NB4 (cell line): ENCODE results near the gene ARHGEF10L.

Source experiments
- DNase-seq: peaks from one replicate; pipeline ENCODE4 v3.0.0; 2010; ENCODE audit warnings: low read depth
- H3K4me3 ChIP-seq: one replicate; pipeline ENCODE4 v1.5.1; 2011; ENCODE audit warnings: mild to moderate bottlenecking, low read depth, low read length, moderate library complexity
- MAX ChIP-seq: IDR thresholded peaks from 2 replicates; pipeline ENCODE4 v1.6.1; 2011; ENCODE audit warnings: low read depth, low read length
- MYC ChIP-seq: IDR thresholded peaks from 2 replicates; pipeline ENCODE4 v1.6.1; 2011; ENCODE audit warnings: low read depth, low read length
- POLR2A ChIP-seq: IDR thresholded peaks from 2 replicates; pipeline ENCODE4 v1.6.1; 2011; ENCODE audit warnings: mild to moderate bottlenecking; ENCODE audit not compliant: insufficient read length; ENCODE audit errors: extremely low read depth
- TF ChIP-seq, protein P1 (sequence below): IDR thresholded peaks from one replicate; pipeline ENCODE4 v1.5.1; 2012; ENCODE audit warnings: low read depth, low read length

ARHGEF10L gene

DNA sequence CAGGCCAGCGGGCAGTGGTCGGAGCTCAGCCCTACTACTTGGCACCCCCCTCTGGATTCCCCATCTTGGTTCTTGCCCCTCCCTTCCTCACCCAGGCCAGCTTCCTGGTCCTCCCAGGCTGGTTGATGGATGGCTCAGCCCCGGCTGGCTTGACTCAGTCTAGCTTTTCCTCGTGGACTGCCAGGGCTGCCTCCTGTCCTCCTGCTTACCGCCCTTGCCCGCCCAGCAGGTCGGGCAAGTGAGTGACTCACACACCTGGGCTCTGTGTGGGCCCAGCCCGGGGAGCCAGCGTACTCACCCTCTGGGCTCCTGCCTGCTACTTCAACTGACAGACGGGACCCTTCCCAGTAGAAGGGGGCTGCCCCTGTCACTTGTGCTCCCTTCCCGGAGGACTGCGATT is 19.5 kb upstream of the ARHGEF10L start:
- TF ChIP-seq POLR2A, result no peak
- TF ChIP-seq, protein P1, sequence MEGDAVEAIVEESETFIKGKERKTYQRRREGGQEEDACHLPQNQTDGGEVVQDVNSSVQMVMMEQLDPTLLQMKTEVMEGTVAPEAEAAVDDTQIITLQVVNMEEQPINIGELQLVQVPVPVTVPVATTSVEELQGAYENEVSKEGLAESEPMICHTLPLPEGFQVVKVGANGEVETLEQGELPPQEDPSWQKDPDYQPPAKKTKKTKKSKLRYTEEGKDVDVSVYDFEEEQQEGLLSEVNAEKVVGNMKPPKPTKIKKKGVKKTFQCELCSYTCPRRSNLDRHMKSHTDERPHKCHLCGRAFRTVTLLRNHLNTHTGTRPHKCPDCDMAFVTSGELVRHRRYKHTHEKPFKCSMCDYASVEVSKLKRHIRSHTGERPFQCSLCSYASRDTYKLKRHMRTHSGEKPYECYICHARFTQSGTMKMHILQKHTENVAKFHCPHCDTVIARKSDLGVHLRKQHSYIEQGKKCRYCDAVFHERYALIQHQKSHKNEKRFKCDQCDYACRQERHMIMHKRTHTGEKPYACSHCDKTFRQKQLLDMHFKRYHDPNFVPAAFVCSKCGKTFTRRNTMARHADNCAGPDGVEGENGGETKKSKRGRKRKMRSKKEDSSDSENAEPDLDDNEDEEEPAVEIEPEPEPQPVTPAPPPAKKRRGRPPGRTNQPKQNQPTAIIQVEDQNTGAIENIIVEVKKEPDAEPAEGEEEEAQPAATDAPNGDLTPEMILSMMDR, result no peak
- no peak for TF ChIP-seq MYC
- TF ChIP-seq MAX, result no peak
- H3K4me3 ChIP-seq, result no peak overlapping the region
- no peak for DNase-seq

- no peak overlapping the region for H3K4me3 ChIP-seq
- TF ChIP-seq MAX, result no peak
- TF ChIP-seq MYC, result no peak
- TF ChIP-seq, protein P1, result no peak
- no peak for DNase-seq
Observed at GRCh38 chr1:17520473-17521319, 18.8 kb upstream of the ARHGEF10L start.

- DNase-seq, result no peak
- TF ChIP-seq POLR2A (no peak), MAX (no peak), MYC (no peak)
- TF ChIP-seq, protein P1, result no peak
- no peak overlapping the region for H3K4me3 ChIP-seq
Observed at GRCh38 chr1:17521946-17522612, 17.4 kb upstream of the ARHGEF10L start.

GRCh38 chr1:17523321-17524041 is 16.0 kb upstream of the ARHGEF10L start:
- TF ChIP-seq POLR2A (no peak), MYC (no peak), MAX (no peak)
- TF ChIP-seq, protein P1, result no peak

DNA sequence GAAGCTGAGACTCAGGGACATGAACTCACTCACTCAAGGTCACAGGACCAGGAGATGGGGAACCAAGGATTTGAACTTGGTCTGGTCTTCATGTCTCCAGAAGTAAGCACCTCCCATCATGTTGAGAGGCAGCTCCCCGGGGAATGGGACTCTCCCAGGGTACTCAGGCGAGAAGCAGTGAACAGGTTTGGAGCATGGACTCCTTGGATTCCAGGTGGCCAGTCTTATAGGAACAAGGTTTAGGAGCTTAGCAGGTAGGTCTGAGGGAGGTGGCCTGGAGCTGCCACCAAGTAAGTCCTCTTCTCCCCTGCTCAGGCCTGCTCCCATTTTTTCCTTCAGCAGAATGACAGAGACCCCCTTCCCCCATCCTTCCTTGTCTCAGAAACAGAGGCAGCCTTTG is 14.9 kb upstream of the ARHGEF10L start:
- no peak overlapping the region for H3K4me3 ChIP-seq
- TF ChIP-seq MAX, result no peak
- TF ChIP-seq MYC, result no peak
- no peak for TF ChIP-seq POLR2A
- TF ChIP-seq, protein P1, result no peak
- DNase-seq, result no peak

More at GRCh38 chr1:17523321-17524041, 16.0 kb upstream of the ARHGEF10L start:
- no peak overlapping the region for H3K4me3 ChIP-seq
- DNase-seq, result no peak
